Measurements from ENCODE around the gene NTM.

Gene NTM

DNA sequence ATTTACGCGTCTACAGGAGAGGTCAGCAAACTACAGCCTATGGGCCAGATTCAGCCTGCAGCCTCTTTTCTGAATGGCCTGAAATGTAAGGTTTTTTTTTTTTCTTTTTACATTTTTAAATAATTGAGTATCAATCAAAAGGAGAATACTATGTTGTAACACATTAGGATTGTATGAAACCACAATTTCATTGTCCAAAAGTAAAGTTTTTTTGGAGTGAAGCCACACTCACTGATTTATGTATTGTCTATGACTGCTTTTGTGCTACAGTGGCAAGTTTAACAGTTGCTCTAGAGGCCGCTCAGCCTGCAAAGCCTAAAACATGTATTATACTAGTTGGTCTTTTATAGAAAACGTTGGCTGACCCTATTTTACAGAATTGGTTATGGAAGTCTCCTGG, 923.2 kb downstream of the NTM start:
- Mint-ChIP-seq H3K27me3 (peaks cover 5% of the 10 kb centered on the region), H3K4me1 (no peaks in the 10 kb centered on the region), H3K36me3 (ENCODE audit: low read depth) (no peaks in the 10 kb centered on the region), H3K9me3 (no peaks in the 10 kb centered on the region), H3K27ac (no peak overlapping the region), H3K4me3 (no peak overlapping the region)
- no peak for ATAC-seq
- no peak for DNase-seq

DNA sequence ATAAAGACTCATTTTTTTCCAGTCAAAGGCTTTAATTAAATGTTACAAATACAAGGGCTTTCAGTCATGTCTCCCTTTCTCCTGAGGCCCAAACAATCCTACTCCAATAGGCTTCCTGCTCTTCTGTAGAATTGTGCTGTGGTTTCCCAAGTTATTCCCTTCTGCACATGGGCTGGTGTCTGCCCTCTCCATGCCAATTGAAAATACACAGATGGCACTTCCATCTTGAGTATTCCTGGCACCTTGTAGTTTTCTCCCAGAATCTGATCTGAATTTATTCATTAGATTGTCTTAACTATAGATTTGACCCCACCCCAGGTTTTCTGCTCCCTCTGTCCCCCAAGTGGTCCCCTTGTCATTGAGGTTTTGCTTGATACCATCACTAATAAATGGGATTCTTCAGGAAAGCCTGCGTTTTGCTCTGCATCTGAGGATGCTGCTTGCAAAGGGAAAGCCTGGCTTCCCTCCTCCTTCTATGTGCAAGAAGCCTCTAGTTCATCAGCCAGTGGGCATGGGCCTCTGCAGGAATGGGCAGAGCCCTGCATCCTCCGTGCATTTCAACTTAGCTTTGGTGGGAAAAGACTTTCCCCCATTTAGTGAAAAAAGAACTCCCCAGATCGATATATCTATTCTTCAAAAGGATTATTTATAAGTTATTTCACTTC, 926.7 kb downstream of the NTM start:
- ATAC-seq, result no peak
- Mint-ChIP-seq H3K4me1 (no peaks in the 10 kb centered on the region), H3K27me3 (no peaks in the 10 kb centered on the region), H3K36me3 (ENCODE audit: low read depth) (no peaks in the 10 kb centered on the region), H3K4me3 (no peak overlapping the region), H3K9me3 (no peaks in the 10 kb centered on the region), H3K27ac (no peak overlapping the region)
- DNase-seq, result no peak

DNA sequence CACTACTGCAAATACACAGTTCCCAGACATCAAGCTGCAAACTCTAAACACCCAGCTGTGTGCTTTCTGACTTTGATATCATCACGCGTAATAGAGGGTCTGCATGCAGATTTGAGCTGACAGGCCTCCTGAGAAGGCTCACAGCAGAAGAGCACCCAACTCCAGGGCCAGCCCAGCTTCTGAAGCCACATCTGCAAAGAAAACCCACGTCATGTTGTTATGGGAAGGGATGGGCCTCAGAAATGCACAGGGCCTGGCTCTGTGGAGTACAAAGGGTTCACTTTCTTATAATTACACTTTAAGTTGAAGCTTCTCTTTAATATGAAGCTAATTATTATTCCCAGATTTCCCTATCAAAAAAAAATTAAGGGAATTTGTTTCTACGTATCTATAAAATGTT, 927.9 kb downstream of the NTM start:
- ATAC-seq (no peak), DNase-seq (no peak)
- H3K4me1 Mint-ChIP-seq, result no peaks in the 10 kb centered on the region
- H3K27ac Mint-ChIP-seq, result no peak overlapping the region
- H3K9me3 Mint-ChIP-seq, result peaks cover 2% of the 10 kb centered on the region
- H3K4me3 Mint-ChIP-seq, result no peak overlapping the region
- H3K36me3 Mint-ChIP-seq (ENCODE audit: low read depth), result no peaks in the 10 kb centered on the region
- no peaks in the 10 kb centered on the region for H3K27me3 Mint-ChIP-seq

DNA sequence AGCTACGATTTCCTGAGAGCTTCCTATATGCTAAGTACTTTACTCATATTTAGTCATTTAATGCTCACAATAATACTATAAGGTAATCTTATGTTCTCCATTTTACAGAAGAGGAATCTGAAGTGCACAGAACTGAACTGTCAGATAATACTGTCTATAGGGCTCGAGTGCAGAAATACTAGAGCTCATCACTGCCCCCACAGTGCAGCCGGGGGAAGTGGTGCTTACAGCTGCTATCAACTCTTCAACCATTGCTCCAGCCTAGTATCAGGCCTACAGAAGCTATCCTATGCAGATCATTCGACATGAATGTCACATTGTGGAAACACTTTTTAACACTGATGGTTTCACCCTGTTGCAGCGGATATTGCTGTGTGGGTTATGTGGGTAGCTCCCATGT, 929.9 kb downstream of the NTM start:
- no peaks in the 10 kb centered on the region for H3K4me1 Mint-ChIP-seq
- DNase-seq (no peak), ATAC-seq (no peak)
- H3K27ac Mint-ChIP-seq, result no peak overlapping the region
- no peaks in the 10 kb centered on the region for H3K36me3 Mint-ChIP-seq (ENCODE audit: low read depth)
- no peak overlapping the region for H3K4me3 Mint-ChIP-seq
- H3K9me3 Mint-ChIP-seq, result peaks cover 8% of the 10 kb centered on the region
- no peaks in the 10 kb centered on the region for H3K27me3 Mint-ChIP-seq

DNA sequence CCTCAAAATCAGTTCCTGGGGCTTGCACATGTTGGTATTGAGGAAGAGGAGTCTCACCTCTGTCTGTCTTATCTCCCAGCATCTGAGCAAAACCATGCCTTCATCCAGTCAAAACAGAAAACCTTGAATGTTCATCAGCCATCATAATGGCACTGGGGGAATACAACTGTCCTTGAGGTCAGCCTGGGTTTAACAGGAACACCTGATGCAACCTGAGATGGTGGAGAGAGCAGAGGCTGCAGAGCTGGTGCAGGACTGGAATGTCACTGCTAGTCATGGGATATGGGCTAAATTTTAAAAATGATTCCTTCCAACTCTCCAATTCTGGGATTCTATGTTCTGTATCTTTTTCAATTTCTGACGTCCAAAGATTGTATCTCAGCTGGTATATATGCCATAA, 931.0 kb downstream of the NTM start:
- Mint-ChIP-seq H3K27me3 (no peaks in the 10 kb centered on the region), H3K4me1 (no peaks in the 10 kb centered on the region), H3K9me3 (peaks cover 8% of the 10 kb centered on the region), H3K4me3 (no peak overlapping the region), H3K36me3 (ENCODE audit: low read depth) (no peaks in the 10 kb centered on the region), H3K27ac (no peak overlapping the region)
- ATAC-seq (no peak), DNase-seq (no peak)

DNA sequence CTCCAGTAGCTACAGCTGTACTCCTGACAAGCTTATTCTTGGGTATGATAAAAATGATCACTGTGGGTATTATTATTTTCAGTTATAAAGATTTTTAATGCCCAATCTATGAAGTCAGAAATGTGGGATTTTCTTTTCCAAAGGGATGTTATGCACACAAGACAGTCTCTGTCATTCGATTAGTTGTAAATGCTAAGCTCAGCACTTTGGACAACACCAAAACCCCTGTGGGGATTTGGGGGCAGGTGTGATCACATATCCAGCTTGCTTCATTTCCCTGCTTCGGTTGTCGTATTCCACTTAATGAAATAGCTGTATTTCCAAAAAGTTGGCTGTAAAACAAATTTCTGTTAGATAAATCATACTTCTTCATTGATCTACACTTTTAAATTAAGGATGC, 931.5 kb downstream of the NTM start:
- no peak overlapping the region for H3K27ac Mint-ChIP-seq

DNA sequence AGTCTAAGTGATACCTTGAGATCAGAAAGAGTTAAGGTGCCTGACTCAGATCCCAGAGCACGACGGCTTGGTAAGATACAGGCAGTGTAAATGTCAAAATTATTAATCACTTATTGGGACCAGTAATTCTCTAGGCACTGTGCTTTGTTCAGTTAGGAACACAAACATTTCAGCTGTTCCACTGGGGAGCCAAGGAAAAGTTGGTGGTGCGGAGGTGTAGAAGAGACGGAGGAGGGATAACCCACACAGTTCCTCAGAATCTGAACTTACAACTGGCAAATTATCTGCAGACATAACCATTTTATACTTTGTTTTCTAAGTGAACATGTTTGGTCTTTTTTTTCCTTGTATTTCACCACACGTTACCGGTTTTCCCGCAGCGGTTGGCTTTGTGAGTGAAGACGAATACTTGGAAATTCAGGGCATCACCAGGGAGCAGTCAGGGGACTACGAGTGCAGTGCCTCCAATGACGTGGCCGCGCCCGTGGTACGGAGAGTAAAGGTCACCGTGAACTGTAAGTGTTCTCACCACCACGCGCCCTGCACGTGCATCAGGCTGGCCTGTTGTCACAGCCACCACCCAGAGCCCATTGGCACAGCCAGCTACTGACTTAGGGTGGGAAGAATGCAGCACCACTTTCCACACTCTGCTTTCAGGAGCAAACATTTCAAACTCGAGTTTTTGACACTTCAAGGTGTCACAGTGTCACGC, 937.0 kb downstream of the NTM start:
- no peak for ATAC-seq
- Mint-ChIP-seq H3K9me3 (peaks cover 8% of the 10 kb centered on the region), H3K4me1 (no peaks in the 10 kb centered on the region), H3K36me3 (ENCODE audit: low read depth) (no peaks in the 10 kb centered on the region), H3K27me3 (no peaks in the 10 kb centered on the region), H3K27ac (no peak overlapping the region), H3K4me3 (no peak overlapping the region)
- no peak for DNase-seq

More for the DNA sequence above, 931.5 kb downstream of the NTM start:
- peaks cover 8% of the 10 kb centered on the region for H3K9me3 Mint-ChIP-seq
- DNase-seq, result no peak
- H3K27me3 Mint-ChIP-seq, result no peaks in the 10 kb centered on the region
- H3K4me1 Mint-ChIP-seq, result no peaks in the 10 kb centered on the region
- no peak overlapping the region for H3K4me3 Mint-ChIP-seq
- no peaks in the 10 kb centered on the region for H3K36me3 Mint-ChIP-seq (ENCODE audit: low read depth)
- no peak for ATAC-seq

DNA sequence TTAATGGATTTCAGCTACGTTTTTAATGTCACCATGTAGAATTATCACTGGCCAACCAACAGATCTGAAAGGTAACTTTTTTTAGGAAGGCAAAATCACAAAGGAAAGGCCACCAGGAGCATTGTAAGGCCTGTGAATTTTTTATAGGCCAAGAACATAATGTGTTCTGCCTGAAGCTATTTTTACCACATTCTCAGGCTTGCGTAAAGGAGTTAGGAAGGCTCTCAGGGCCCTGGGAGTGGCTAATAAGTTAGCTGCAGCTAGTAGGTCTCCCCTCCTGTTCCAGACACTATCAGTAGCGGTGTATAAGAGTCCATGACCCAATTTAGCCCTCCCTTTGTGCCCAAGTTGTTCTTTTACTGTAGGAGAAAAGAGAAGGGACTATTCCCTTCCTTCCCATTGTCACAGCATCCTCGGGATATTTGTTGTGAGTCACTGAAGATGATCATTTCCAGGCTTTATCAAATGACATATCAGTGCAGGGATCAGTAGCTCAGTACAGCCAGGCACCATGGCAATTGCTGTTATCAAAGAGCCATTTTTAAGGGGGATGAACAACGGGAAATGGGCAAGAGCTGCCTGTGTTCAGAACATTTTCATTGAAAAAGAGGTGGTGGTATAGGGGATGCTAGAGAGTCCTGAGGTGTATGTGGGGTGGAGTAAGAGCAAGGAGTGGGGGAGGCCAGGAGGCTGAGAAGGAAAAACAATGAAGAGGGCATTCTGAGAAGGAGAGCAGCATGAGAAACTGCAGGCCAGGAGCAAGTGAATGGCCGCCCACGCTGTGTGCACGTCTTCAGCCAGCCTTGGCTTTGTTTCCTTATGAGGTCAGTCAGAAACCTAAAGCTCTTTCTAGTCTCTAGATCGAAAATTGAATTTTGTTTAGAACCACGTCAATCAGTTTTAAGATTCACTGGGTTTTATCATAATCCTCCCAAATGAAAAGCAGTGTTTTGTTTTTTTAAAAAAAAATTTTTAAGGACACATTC, 940.3 kb downstream of the NTM start:
- Mint-ChIP-seq H3K27ac (no peak overlapping the region), H3K27me3 (peaks cover 2% of the 10 kb centered on the region), H3K36me3 (ENCODE audit: low read depth) (no peaks in the 10 kb centered on the region), H3K9me3 (no peaks in the 10 kb centered on the region), H3K4me1 (no peaks in the 10 kb centered on the region), H3K4me3 (no peak overlapping the region)
- DNase-seq, result no peak
- no peak for ATAC-seq

DNA sequence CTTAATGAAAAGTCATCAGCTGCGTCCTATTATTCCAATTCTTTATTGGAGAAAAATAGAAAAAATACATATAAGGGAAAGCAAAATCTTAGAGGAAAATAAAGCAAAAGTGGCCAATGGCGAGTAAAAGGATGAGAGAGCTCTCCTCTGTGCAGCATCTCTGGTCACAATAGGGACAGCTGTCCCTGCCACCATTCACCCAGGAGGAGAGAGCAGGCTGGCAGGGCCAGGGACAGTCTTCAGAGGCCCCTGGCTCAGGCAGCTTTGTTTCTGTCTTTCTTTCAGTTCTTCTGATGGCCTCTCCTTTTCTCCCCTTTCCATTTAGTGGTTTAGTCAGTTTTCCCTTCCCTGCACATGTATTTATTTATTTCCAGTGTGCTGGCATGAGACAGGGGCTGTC, 941.3 kb downstream of the NTM start:
- Mint-ChIP-seq H3K9me3 (no peaks in the 10 kb centered on the region), H3K27me3 (peaks cover 2% of the 10 kb centered on the region), H3K4me1 (no peaks in the 10 kb centered on the region), H3K27ac (no peak overlapping the region), H3K4me3 (no peak overlapping the region), H3K36me3 (ENCODE audit: low read depth) (no peaks in the 10 kb centered on the region)
- no peak for DNase-seq
- no peak for ATAC-seq

DNA sequence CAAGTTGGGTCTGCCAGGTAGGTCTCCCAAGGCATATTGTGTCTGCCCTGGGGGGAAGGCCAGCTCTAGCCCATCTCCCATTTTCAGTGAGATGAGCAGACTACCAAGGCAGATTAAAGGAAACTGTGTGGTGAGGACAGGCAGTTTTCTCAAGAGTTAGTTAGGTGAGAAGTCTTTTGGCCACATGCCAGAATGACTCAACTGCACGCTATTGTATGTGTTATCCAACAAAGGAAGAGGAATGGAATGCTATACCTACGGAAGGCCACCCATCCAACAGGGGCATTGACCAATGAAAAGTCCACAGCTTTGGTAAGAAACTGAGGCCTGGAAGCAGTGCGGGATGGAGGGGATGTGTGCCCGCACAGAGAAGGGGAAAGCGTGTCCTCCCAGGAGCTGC, 941.7 kb downstream of the NTM start:
- no peak for ATAC-seq
- no peaks in the 10 kb centered on the region for H3K36me3 Mint-ChIP-seq (ENCODE audit: low read depth)
- no peaks in the 10 kb centered on the region for H3K9me3 Mint-ChIP-seq
- no peak overlapping the region for H3K4me3 Mint-ChIP-seq
- no peak for DNase-seq
- H3K27me3 Mint-ChIP-seq, result peaks cover 2% of the 10 kb centered on the region
- H3K27ac Mint-ChIP-seq, result no peak overlapping the region
- H3K4me1 Mint-ChIP-seq, result no peaks in the 10 kb centered on the region

DNA sequence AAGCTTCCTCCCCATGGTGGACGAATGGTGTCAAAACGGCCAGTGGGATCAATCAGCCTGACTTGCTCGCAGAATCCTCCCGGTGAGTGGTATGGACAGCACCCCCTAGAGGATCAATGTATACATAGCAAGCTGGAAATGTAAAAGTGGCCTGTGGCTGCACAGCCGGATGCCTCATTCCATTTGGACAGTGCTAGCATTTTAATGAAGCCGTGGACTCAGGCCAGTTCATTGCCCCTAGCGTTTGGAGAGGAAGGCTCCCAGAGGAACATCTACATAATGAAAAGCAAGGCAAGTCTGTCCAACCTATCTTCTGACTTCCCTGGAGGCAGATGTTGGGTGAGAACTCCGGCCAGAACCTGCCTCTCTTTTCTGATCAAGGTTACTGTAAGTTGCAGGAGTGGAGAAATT, 942.3 kb downstream of the NTM start:
- no peak overlapping the region for H3K27ac Mint-ChIP-seq
- no peak overlapping the region for H3K4me3 Mint-ChIP-seq
- ATAC-seq, result no peak
- no peaks in the 10 kb centered on the region for H3K9me3 Mint-ChIP-seq
- H3K27me3 Mint-ChIP-seq, result peaks cover 2% of the 10 kb centered on the region
- H3K36me3 Mint-ChIP-seq (ENCODE audit: low read depth), result no peaks in the 10 kb centered on the region
- DNase-seq, result no peak
- no peaks in the 10 kb centered on the region for H3K4me1 Mint-ChIP-seq

DNA sequence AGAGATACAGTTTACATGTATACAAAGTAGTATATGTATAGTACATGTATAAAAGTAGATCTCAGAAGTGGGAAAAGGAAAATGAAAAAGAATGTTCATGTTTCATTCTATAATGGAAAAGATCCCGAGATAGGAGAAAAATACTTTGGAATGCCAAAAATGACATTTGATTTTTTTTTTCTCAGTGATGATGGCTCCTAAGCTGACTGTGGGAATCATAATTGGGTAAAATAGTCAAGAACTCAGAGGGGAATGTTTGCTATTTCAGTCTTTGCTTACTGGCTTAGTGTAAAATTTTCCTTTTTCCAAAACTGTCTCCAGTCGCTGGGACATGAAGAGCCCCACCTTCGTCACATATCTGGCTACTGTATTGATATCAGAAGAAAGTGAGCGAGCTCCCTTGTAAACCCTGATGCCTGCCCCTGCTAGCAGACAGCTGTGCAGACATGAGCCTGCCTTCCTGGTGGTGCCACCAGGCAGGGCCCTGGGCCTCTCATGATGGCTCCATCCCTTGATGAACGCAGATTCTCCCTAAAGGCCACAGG, 944.6 kb downstream of the NTM start:
- Mint-ChIP-seq H3K27ac (no peak overlapping the region), H3K9me3 (peaks cover 5% of the 10 kb centered on the region), H3K4me1 (no peaks in the 10 kb centered on the region), H3K36me3 (ENCODE audit: low read depth) (no peaks in the 10 kb centered on the region), H3K27me3 (peaks cover 2% of the 10 kb centered on the region), H3K4me3 (no peak overlapping the region)
- ATAC-seq (no peak), DNase-seq (no peak)

DNA sequence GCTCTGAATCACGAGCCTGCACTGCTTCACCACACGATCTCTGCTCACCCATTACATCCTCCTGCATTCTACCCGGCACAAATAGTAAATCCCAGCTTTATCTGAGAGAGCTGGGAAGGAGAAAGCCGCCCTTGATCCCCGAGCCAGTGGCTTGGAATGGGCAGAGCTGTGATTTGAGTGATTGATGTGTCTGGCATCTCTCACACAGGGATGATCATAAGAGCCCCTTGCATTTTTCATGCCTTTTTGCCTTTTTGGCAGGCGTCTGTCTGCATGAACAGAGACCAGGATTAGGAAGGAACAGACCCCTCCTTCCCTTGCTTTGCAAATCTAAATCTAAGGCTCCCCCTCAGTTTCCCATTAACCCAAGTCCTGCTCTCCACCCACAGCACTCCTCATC, 945.3 kb downstream of the NTM start:
- Mint-ChIP-seq H3K36me3 (ENCODE audit: low read depth) (no peaks in the 10 kb centered on the region), H3K4me1 (no peaks in the 10 kb centered on the region), H3K9me3 (peaks cover 5% of the 10 kb centered on the region), H3K4me3 (no peak overlapping the region), H3K27me3 (peaks cover 2% of the 10 kb centered on the region), H3K27ac (no peak overlapping the region)
- DNase-seq (no peak), ATAC-seq (no peak)

DNA sequence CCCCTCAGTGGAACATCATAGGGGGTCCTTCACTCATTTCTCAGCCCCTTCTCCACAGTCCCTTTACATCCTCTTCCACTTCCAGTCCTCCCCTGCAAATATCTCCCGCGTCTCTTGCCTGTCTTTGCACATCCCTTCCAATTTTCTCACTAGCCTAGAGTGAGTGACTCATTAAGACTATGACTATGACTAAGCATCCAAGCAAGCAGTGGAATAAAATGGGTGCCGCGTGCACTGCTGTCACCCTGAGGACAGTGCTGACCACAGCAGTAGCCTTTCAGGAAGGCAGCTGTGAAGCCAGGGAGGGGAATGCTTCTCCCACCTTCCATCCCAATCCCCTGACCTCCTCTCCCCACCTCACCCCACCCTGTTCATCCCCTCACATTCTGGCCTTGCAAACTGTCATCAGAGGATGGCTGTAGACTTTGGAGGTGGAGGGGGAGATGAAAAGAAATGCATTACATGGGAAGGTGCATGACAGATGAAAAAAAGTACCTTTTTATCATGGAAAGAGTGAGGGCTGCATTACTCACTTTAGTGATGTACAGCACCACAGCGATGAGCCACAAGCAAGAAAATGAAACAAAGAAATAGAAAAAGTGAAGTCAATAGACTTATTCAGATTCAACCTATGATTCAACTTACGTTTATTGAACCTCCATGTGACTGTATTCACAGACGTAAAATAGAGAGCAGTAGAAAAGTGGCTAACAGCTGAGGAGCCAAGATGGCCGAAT, 948.2 kb downstream of the NTM start:
- DNase-seq (no peak), ATAC-seq (peak; percentile 43)
- Mint-ChIP-seq H3K27me3 (peaks cover 2% of the 10 kb centered on the region), H3K9me3 (peaks cover 5% of the 10 kb centered on the region), H3K27ac (no peak overlapping the region), H3K4me3 (no peak overlapping the region), H3K36me3 (ENCODE audit: low read depth) (no peaks in the 10 kb centered on the region), H3K4me1 (no peaks in the 10 kb centered on the region)

All from activated naive CD8-positive, alpha-beta T cell treated with anti-CD3 and anti-CD28 coated beads, Interleukin-2, amount 50 U/mL, for 24 hours (primary cell).